ENCODE measurements around the gene ACTL6B.
A peak's percentile ranks its signal among the peaks of the same experiment; 100 is the strongest.
"Not testable (repeated sequence)": the region's sequence is repeated elsewhere in the genome, so short reads cannot be mapped to it uniquely, and the experiment has no call there.

Gene ACTL6B

GRCh38 chr7:100671353-100672327 is 15.4 kb upstream of the ACTL6B start:
- DNase-seq = no peak

DNA sequence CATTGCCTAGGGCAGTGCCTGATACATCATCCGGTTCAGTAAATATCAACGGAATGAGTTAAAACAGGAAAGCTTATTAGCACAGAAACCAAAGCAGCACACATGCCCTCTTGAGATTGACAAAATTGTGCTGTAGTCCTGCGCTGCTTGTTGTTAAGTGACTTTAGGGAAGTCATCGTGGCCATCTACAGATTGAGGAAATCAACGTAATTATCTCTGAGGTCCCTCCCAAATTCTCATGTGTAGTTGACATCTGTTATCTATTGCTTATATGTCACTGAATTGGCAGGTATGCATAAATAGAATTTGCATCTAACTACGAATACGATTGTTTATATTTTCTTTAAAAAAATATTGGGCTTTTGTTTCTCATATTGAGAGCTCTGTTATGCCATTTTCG is 13.8 kb upstream of the ACTL6B start:
- no peak for DNase-seq

DNA sequence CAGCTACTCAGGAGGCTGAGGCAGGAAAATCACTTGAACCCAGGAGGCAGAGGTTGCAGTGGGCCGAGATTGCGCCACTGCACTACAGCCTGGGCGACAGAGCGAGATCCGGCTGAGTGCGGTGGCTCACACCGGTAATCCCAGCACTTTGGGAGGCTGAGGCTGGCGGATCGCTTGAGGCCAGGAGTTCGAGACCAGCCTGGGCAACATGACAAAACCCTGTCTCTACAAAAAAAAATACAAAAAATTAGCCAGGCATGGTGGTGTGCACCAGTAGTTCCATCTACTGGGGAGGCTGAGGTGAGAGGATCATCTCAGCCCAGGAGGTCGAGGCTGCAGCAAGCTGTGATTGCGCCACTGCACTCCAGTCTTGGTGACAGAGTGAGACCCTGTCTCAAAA is 12.9 kb upstream of the ACTL6B start:
- DNase-seq = not testable (repeated sequence)

DNA sequence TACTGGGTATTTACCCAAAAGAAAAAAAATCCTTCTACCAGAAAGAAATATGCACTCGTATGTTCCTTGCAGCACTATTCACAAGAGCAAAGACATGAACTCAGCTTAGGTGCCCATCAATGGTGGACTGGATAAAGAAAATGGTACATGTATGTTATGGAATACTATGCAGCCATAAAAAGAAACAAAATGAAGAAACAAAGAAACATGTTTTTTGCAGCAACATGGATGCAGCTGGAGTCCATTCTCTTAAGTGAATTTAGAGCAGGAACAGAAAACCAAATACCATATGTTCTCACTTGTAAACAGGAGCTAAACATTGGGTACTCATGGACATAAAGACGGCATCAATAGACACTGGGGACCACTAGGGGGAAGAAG is 11.8 kb upstream of the ACTL6B start:
- DNase-seq = no peak

- DNase-seq = no peak
Measured at GRCh38 chr7:100667331-100668068, 11.3 kb upstream of the ACTL6B start.

DNA sequence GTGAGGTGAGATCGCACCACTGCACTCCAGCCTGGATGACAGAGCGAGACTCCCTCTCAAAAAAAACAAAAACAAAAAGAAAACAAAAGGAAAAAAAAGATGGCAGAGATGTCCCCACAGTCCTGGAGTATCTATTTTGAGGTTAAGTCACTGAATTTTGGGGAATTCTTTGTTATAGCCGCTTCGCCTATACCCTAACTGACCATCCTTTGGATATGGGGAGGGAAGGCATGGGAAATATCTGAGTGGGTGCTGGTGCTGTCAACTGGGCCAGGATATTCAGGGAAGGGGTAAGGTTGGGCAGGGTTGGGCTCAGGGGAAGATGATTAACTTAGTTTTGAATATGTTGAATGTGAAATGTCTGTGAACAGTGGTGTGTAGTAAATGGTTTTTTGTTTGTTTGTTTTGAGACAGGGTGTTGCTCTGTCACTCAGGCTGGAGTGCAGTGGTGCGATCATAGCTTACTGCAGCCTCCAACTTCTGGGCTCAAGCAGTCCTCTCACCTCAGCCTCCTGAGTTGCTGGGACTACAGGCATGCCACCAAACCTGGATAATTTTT is 9.0 kb upstream of the ACTL6B start:
- DNase-seq = no peak

DNA sequence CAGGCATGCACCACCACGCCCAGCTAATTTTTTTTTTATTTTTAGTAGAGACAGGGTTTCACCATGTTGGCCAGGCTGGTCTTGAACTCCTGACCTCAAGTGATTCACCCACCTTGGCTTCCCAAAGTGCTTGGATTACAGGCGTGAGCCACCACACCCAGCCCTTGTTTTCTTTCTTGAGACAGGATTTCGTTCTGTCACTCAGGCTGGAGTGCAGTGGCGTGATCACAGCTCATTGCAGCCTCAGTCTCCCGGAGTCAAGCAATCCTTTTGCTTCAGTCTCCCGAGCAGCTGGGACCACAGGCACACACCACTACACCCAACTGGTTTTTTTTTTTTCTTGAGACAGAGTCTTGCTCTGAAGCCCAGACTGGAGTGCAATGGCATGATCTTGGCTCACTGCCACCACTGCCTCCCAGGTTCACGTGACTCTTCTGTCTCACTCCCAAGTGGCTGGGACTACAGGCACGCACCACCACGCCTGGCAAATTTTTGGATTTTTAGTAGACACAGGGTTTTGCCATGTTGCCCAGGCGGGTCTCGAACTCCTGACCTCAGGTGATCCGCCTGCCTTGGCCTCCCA is 6.0 kb upstream of the ACTL6B start:
- not testable (repeated sequence) for DNase-seq

DNA sequence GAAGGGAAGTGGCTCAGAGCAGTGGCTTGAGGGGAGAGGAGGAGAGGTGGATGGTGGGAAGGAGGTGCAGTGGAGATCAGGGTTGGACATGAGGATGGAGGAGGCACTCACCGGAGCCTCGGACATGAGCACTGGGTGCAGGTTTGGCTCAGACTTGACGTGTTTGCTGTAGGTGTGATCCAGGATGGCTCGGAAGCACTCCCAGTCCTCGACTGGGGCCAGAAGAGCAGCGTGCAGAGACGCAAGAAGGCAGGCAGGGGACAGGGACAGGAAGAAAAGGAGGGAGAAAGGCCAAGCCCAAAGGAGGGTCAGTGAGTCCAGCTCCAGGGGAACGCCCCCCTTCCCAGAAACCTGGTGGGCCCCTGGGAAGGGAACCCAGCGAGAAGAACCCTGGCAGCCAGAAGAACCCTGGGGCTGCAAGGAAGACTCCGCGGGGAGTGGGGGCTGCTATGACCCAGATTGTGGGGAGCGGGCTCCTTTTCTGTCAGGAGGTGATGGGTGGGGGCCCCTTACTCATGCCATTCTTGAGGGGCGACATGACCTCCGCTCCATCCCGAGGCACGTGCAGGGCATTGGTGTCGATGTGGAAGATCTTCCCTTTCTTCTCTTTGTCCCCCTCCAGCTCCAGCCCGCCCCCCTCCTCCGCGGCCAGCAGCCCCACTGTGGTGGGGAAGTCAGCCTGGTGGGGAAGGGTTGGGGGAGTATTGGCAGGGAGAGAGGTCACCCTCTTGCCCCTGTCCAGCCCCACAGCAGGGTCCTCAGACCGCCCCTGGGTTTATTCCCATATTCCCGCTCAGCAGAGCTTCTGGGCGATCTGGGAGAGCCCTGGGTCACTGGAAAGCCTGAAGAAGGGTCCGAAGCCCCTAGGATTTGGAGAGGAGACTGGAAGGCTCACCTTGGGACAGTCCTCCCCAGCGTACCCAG is 1.1 kb downstream of the ACTL6B start:
- DNase-seq = no peak

DNA sequence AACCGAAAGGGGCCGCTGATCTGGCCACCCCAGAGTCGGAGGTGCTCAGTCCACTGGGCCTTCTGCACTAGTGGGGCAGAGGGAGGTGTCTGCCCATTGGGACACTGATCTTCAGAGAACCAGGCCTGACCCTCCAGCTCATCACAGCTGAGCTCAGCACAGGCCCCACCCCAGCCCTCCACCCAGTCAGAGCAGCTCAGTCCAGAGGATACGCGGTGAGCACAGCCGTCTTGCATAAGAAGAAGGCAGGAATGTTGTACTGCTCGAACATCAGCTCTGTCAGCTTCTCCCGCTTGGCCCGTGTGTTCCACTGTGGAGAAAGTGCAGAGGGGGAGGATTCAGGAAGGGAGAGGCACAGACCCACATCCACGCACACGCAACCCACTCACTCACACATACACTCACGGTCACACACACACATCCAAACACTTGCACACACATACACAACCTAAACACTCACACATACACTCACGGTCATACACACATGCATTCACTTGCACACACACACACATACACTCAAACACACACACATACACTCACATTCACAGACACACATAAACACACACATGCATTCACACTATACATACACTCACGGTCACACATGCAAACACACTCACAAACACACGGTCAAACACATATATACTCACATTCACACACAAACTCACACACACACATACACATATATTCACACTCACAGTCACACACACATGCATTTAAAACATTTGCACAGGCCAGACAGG is 6.3 kb downstream of the ACTL6B start:
- DNase-seq = no peak

- peak; percentile 20 for DNase-seq
Measured at GRCh38 chr7:100642534-100642907, 13.7 kb downstream of the ACTL6B start.

GRCh38 chr7:100641860-100642533 is 14.3 kb downstream of the ACTL6B start:
- DNase-seq = no peak

- DNase-seq = no peak
Measured at GRCh38 chr7:100641463-100641859, 14.8 kb downstream of the ACTL6B start, which contains the start of gene TFR2. TSS of gene TFR2 (minus strand) at chr7:100641552. CDS start at chr7:100641509, 43 bp downstream.

DNA sequence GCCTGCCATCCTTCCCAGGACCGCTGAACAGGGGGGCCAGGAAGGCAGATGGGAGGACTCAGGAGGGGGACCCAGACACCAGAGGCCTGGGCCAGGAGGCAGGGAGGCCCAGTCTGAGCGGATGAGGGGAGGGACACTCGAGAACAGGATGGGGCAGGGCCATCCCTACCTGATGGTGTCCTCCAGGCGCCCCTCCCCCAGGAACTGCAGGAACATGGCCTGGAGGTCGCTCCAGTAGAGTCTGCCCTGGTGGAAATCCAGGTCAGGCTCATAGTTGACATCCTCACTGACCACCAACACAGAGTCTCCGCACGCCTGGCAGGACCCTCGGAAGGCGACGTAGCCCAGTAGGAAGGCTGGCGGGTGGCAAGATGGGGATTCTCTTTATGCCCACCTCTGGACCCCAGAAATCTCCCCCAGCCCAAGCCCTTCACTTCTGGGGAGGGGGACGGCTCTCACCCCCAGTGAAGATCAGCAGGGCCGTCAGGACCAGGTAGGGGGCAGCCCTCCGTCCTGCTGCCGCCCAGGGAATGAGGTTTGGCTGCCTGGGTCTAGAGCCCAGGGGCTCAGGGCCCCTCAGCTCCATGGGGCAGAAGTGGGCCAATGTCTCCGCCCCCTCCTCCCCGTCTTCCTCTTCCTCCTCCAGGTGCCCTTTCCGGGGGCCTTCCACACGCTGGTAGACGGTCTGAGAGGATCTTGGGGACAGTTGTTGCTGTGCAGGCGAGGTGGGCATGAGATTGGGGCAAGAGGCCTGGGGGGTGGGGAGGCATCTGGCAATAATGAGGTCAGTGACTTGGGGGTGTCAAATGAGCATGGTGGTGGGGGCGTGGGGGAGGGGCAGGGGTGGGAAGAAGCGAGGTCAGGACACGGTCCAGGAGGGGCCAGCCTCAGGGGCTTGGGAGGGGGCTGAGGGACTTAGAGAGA is 15.5 kb downstream of the ACTL6B start:
- no peak for DNase-seq

GRCh38 chr7:100639995-100640516 is 16.2 kb downstream of the ACTL6B start:
- no peak for DNase-seq

- peak; percentile 64 for DNase-seq
Measured at GRCh38 chr7:100632951-100633717, 23.1 kb downstream of the ACTL6B start.

- no peak for DNase-seq
Measured at GRCh38 chr7:100630066-100630465, 26.2 kb downstream of the ACTL6B start.

DNA sequence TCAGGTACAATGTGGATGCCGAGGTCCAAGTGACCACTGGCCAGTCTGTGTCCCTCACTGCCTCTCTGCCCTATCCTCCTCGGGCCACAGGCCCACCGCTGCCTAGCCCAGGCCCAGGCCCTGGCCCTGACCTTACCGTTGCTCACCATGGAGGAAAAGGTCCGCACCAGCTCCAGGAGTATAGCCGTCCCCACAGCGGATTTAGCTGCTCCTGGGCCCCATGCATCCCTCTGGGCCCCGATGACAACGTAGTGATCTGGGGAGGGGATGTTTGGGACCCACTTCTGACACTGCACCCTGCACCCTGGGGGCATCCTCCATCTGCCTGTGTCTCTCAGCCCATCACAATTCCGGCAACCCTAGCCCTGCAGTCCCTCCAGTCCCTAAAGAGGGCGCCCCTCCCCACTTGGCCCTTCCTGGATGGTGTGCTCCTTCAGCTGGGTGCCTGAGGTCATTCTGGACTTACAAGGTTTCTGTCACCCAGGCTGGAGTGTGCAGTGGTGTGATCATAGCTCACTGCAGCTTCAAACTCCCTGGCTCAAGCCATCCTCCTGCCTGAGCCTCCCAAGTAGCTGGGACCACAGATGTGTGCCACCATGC is 27.0 kb downstream of the ACTL6B start:
- DNase-seq = peak; percentile 20

GRCh38 chr7:100627238-100627549 is 29.1 kb downstream of the ACTL6B start:
- DNase-seq = no peak

All from stimulated activated CD4-positive, alpha-beta T cell treated with anti-CD3 and anti-CD28 coated beads, Interleukin-4, amount 100 ng/mL, for 1 hour (primary cell).